Heart left ventricle (tissue), 16 donors: Measurements from ENCODE around the gene MPPED1. TPM values are rescaled to one million over a fixed set of nuclear protein-coding genes. Genes with fewer than 3 reads are reported as not detected.

ENCODE experiments used
- ATAC-seq, 4 donors: fragments of 200-7000 bp; cut with Tn5 transposase; one replicate each; pipeline ENCODE4 v1.9.1; 2020 to 2022; ENCODE audit warnings: moderate library complexity in 4 of 4, mild to moderate bottlenecking in 3 of 4, moderate number of reproducible peaks in 1 of 4
- DNase-seq, 5 donors: peaks; one replicate each; pipeline ENCODE4 v3.0.0-alpha.2; 2020
- H3K27ac ChIP-seq, 12 donors: fragments of 200-600 bp; sonication (generic) in 4 of 12; one replicate each; pipeline versions ENCODE4 v1.5.0 to v1.8.0; 2016 to 2022; ENCODE audit warnings: mild to moderate bottlenecking in 2 of 12
- H3K27me3 ChIP-seq, 9 donors: fragments of 200-600 bp; sonication (generic) in 2 of 9; one replicate each; pipeline versions ENCODE4 v1.5.1 to v1.8.0; 2016 to 2022; ENCODE audit warnings: mild to moderate bottlenecking in 3 of 9
- H3K36me3 ChIP-seq, 9 donors: fragments of 200-600 bp; sonication (generic) in 2 of 9; one replicate each; pipeline versions ENCODE4 v1.5.0 to v1.8.0; 2018 to 2022; ENCODE audit warnings: mild to moderate bottlenecking in 2 of 9
- H3K4me1 ChIP-seq, 12 donors: fragments of 200-600 bp; sonication (generic) in 4 of 12; one replicate each; pipeline versions ENCODE4 v1.5.0 to v1.8.0; 2016 to 2022; ENCODE audit warnings: mild to moderate bottlenecking in 3 of 12
- H3K4me3 ChIP-seq, 12 donors: fragments of 200-600 bp; sonication (generic) in 4 of 12; one replicate each; pipeline versions ENCODE4 v1.5.0 to v1.8.0; 2017 to 2022; ENCODE audit warnings: mild to moderate bottlenecking in 9 of 12, moderate library complexity in 4 of 12
- H3K9me3 ChIP-seq, 12 donors: fragments of 200-600 bp; sonication (generic) in 4 of 12; one replicate each; pipeline versions ENCODE4 v1.5.0 to v1.8.0; 2016 to 2022; ENCODE audit warnings: mild to moderate bottlenecking in 1 of 12
- POLR2A ChIP-seq, 2 donors: fragments of 450-650 bp; IDR thresholded peaks; one replicate each; pipeline ENCODE4 v1.6.1; 2017; ENCODE audit warnings: antibody characterized with exemption in 2 of 2, mild to moderate bottlenecking in 2 of 2, moderate library complexity in 2 of 2
- WGBS, 4 donors: extraction: QIAGEN DNeasy Blood & Tissue Kit in 2 of 4; methylation state at CpG; one replicate each; pipeline versions ENCODE4 v1.1.5 to v1.1.7; 2013 to 2018; 5-methylcytosine and 5-hydroxymethylcytosine counted together
- intact Hi-C, 10 donors: fragments of 100-400 bp; cut with DNase I; formaldehyde crosslinking; loops; one replicate each; pipeline versions ENCODE4 v1.11.1 to v1.14.2; 2022
- polyA plus RNA-seq, 2 donors: library from polyadenylated mRNA; stranded (reverse); fragments of 200-250 nt; gene quantifications; one replicate each; pipeline ENCODE4 v1.2.3, GENCODE V29; 2013
- total RNA-seq, 9 donors: library from RNA; depleted of rRNA in 2 of 9; stranded (reverse); fragments of >200 nt in 2 of 9; fragmentation: NEBNext Ultra II Directional in 3 of 9; extraction: Animal tissue kit (Norgen Biotek cat#: 25700) in 3 of 9; gene quantifications; one replicate each; pipeline versions ENCODE4 v1.1.0 to v1.2.4, GENCODE V29; 2016 to 2023
- TF ChIP-seq, protein P1 (sequence below), 12 donors: fragments of 200-600 bp; sonication (generic) in 4 of 12; IDR thresholded peaks; one replicate each; pipeline versions ENCODE4 v1.5.0 to v1.8.0; 2018 to 2022; ENCODE audit warnings: antibody characterized with exemption in 12 of 12, mild to moderate bottlenecking in 5 of 12
- donor health status: ischemic (EF 13 %, LVEDD 7.1; RV severe dilation, severe dysfunction).
- donor health status: healthy with polysubstance abuse.
- donor health status: DM: no; HTN: yes; CAD: no.
- donor health status: DM: no; HTN: no; CAD: no.
- donor health status: ischemic (EF 25% LVEDD 6.9; RV normal size, moderate dysfunction).
- donor health status: ischemic (EF 25% LVEDD 5.7; RV mildly dilated, moderate dysfunction).
- donor health status: healthy.
- donor health status: DM: yes; HTN: yes; CAD: no.
- donor health status: ischemic (EF 35%, LVEDD 5.7; RV mildly dilated, moderate dysfunction).
- donor health status: nonischemic (EF 11% LVEDD 7.7; RV severe dilation, severe dysfunction).
- donor health status: DM: yes; HTN: yes; CAD: no.
- donor health status: PGD.
- donor health status: ischemic (EF 29% LVEDD 5.4; RV normal size, mild dysfunction).
- donor health status: nonischemic (EF 23%, LVEDD 6.1; RV moderate dilation, normal function).

Gene MPPED1
- total and polyA plus RNA-seq, 11 donors = 0.12 TPM; not detected in 10

DNA sequence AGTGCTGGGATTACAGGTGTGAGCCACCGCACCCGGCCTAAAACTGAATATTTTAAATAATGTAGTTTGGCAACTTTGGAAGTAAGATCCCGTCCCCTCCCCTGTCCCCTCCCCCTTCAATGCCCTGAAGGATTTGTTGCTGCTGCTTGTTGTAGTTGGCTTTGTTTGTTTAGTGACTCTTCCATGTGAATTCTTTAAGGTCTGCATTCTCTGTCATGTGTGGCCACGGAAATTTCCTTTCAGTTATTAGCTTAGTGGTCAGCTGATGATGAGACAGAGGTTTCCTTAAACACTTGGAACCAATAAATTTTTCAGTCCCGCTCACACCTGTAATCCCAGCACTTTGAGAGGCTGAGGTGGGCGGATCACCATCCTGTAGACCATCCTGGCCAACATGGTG is 109.9 kb downstream of the MPPED1 start:
- no peak for ATAC-seq
- H3K4me3 ChIP-seq = no peak overlapping the region
- intact Hi-C loops = no loop called here
- no peaks in the 10 kb centered on the region for H3K36me3 ChIP-seq
- peaks cover 0 to 14% (median 0%) of the 10 kb centered on the region in 9 donors for H3K27me3 ChIP-seq
- no peak overlapping the region for H3K27ac ChIP-seq
- no peaks in the 10 kb centered on the region for H3K9me3 ChIP-seq
- H3K4me1 ChIP-seq = no peaks in the 10 kb centered on the region
- 83 to 92% (median 86%) methylated on average over 6 of the region's 6 CpGs for WGBS, 4 donors
- DNase-seq = no peak
- TF ChIP-seq POLR2A (IDR thresholded peaks at IDR 0.05) = no peak
- TF ChIP-seq, protein P1, sequence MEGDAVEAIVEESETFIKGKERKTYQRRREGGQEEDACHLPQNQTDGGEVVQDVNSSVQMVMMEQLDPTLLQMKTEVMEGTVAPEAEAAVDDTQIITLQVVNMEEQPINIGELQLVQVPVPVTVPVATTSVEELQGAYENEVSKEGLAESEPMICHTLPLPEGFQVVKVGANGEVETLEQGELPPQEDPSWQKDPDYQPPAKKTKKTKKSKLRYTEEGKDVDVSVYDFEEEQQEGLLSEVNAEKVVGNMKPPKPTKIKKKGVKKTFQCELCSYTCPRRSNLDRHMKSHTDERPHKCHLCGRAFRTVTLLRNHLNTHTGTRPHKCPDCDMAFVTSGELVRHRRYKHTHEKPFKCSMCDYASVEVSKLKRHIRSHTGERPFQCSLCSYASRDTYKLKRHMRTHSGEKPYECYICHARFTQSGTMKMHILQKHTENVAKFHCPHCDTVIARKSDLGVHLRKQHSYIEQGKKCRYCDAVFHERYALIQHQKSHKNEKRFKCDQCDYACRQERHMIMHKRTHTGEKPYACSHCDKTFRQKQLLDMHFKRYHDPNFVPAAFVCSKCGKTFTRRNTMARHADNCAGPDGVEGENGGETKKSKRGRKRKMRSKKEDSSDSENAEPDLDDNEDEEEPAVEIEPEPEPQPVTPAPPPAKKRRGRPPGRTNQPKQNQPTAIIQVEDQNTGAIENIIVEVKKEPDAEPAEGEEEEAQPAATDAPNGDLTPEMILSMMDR (IDR thresholded peaks at IDR 0.05) = no peak

DNA sequence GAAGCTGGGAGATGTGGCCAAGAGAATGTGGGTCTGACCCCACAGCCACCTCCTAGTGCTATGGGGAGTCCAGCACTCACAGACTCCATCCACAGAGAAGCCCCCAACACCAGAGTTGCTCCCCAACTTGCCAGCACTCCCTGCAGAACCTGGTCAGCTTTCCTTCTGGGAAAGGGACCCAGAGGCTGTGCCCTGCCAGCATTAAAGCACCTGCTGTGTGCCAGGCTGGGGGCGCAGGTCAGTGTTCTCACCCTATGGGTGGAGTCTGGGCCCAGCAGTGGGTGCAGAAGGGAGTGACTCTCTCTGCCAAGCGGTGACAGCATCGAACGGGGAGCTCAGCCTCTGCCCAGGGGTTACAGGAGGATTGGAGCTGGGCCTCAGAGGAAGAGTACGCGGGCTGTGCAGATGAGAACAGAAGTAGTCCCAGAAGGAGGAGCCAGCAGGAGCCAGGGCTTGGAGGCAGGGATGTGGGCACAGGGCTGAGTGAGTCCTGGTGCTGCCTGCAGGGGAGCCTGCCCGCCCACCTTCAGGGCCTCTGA is 114.4 kb downstream of the MPPED1 start:
- H3K9me3 ChIP-seq = no peaks in the 10 kb centered on the region
- ATAC-seq (peak in 1 of 4 donors; percentile 20), DNase-seq (no peak)
- WGBS, 4 donors = 80 to 90% (median 84%) methylated on average over 7 of the region's 7 CpGs
- no peaks in the 10 kb centered on the region for H3K36me3 ChIP-seq
- H3K4me1 ChIP-seq = no peaks in the 10 kb centered on the region
- H3K4me3 ChIP-seq = no peak overlapping the region
- no peak overlapping the region for H3K27ac ChIP-seq
- H3K27me3 ChIP-seq = peaks cover 0 to 25% (median 0%) of the 10 kb centered on the region in 9 donors
- intact Hi-C loops = no loop called here
- no peak for TF ChIP-seq POLR2A (IDR thresholded peaks at IDR 0.05)
- TF ChIP-seq, protein P1 (IDR thresholded peaks at IDR 0.05) = no peak

DNA sequence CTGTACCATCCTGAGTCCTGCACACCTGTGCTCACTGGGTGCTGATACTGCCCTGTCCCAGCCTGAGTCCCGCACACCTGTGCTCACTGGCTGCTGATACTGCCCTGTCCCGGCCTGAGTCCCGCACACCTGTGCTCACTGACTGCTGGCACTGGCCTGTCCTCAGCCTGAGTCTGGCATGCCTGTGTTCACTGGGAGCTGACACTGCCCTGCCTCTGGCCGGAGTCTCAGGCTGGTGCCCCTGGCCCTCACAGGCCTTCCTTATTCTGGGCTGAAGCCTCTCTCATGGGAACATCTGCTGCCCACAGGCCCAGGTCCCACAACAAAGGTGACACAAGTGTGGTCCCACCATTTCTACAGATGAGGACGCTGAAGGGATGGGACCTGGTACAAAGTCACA is 115.1 kb downstream of the MPPED1 start:
- Histone ChIP-seq H3K9me3 (no peaks in the 10 kb centered on the region), H3K36me3 (no peaks in the 10 kb centered on the region), H3K4me1 (no peaks in the 10 kb centered on the region), H3K27me3 (peaks cover 0 to 25% (median 0%) of the 10 kb centered on the region in 9 donors), H3K4me3 (no peak overlapping the region), H3K27ac (no peak overlapping the region)
- DNase-seq = no peak
- intact Hi-C loops = no loop called here
- TF ChIP-seq POLR2A (IDR thresholded peaks at IDR 0.05) = no peak
- TF ChIP-seq, protein P1 (IDR thresholded peaks at IDR 0.05) = no peak
- 87 to 93% (median 89%) methylated on average over 5 of the region's 5 CpGs for WGBS, 4 donors
- no peak for ATAC-seq

DNA sequence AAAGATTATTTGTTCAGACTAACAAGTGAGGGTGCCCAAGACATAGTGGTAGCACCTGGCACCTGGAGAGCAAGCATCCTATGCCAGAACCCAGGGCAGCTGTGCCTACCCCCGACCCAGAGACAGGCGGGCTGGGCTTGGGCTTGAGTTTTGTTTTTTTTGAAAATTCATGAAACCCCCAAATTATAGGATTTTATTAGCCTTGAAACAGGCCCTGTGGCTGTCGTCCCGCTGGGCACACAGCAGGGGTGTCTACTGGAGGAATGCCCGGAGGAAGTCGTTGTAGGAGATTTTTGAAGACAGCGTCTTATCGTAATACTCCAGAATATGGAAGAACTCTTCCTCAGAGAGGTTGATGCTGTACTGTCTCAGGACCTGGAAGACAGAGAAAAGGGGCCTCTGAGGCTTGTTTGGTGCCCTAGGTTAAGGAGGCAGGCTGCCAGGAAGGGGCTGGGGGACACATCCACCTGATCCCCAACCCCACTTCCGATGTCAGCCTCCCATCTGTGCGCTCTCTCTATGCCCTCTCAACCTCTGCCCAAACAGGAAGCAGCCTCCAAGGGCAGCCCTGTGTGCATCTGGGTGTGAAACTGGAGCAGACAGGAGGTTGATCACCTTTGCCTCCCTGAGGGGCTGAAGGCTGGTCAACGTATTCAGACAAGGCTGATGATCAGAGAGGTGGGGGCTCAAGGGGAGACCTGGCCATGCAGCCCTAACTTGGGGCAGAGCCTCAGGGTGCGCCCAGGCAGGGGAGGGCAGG is 117.0 kb downstream of the MPPED1 start:
- H3K36me3 ChIP-seq = no peaks in the 10 kb centered on the region
- no peak for ATAC-seq

More for the DNA sequence above, 117.0 kb downstream of the MPPED1 start:
- no peak for DNase-seq
- H3K4me3 ChIP-seq = no peak overlapping the region
- no peak for TF ChIP-seq POLR2A (IDR thresholded peaks at IDR 0.05)
- TF ChIP-seq, protein P1 (IDR thresholded peaks at IDR 0.05) = no peak
- H3K9me3 ChIP-seq = no peaks in the 10 kb centered on the region
- H3K27ac ChIP-seq = no peak overlapping the region
- 69 to 81% (median 74%) methylated on average over 12 of the region's 12 CpGs for WGBS, 4 donors
- H3K27me3 ChIP-seq = peaks cover 0 to 25% (median 0%) of the 10 kb centered on the region in 9 donors
- intact Hi-C loops = no loop called here
- no peaks in the 10 kb centered on the region for H3K4me1 ChIP-seq
